BJ (cell line): ENCODE data around the gene ATF6. TPM values are rescaled to one million over a fixed set of nuclear protein-coding genes. Genes with fewer than 3 reads are reported as not detected.

Experiments used
- CTCF ChIA-PET: fragments of 350-600 bp; formaldehyde crosslinking; extraction: SDS; loops from one replicate; lab custom pipeline; 2021; ENCODE audit warnings: antibody characterized with exemption, inconsistent platforms; lab: Yijun Ruan, JAX
- POLR2A ChIA-PET: fragments of 300-600 bp; sonication (Branson Sonifier 250); formaldehyde crosslinking; extraction: SDS; loops from one replicate; lab custom pipeline; 2021; ENCODE audit warnings: antibody characterized with exemption; lab: Charles Lee
- DNase-seq: peaks from one replicate; pipeline ENCODE4 v3.0.0-alpha.2; 2011; ENCODE audit warnings: low read depth
- H3K27me3 ChIP-seq: 2 replicates; pipeline ENCODE4 v1.6.0; 2011; ENCODE audit warnings: low read length; ENCODE audit not compliant: control insufficient read depth, insufficient read depth
- H3K36me3 ChIP-seq: 2 replicates; pipeline ENCODE4 v1.5.1; 2011; ENCODE audit warnings: low read length; ENCODE audit not compliant: control insufficient read depth, insufficient read depth
- H3K4me3 ChIP-seq: 2 replicates; pipeline ENCODE4 v1.5.1; 2011; ENCODE audit warnings: low read depth, mild to moderate bottlenecking, control low read depth, low read length
- polyA plus RNA-seq: library from polyadenylated mRNA; depleted of rRNA; stranded (reverse); fragments of >200 nt; gene quantifications from 2 replicates; pipeline ENCODE4 v1.2.3, GENCODE V29; 2011
- TF ChIP-seq, protein P1 (sequence below): IDR thresholded peaks from 2 replicates; pipeline ENCODE4 v1.5.1; 2011; ENCODE audit warnings: low read depth, mild to moderate bottlenecking, control low read depth, inconsistent platforms, low read length, moderate library complexity; ENCODE audit not compliant: insufficient read depth

The ATF6 gene
- polyA plus RNA-seq, 1 experiment = 22.2 TPM

DNA sequence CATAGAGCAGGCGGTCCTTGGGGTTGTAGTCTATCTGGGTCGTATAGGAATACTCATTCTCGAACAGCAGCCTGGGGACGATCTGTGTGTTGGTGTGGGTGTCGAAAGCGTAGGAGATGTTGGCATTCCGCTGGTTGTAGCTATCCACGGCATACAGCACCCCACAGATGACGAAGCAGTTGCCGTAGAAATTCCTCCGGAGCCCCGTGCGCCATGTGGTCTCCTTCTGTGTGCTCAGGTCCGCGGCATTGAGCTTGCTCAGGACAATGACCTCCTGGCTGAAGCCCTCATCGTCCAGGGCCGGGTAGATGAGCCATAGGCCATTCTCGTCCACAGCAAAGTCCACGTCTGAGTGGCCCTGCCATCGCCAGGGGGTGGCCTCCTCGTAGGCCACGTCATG lies 217.6 kb downstream of the ATF6 start:
- TF ChIP-seq, protein P1, sequence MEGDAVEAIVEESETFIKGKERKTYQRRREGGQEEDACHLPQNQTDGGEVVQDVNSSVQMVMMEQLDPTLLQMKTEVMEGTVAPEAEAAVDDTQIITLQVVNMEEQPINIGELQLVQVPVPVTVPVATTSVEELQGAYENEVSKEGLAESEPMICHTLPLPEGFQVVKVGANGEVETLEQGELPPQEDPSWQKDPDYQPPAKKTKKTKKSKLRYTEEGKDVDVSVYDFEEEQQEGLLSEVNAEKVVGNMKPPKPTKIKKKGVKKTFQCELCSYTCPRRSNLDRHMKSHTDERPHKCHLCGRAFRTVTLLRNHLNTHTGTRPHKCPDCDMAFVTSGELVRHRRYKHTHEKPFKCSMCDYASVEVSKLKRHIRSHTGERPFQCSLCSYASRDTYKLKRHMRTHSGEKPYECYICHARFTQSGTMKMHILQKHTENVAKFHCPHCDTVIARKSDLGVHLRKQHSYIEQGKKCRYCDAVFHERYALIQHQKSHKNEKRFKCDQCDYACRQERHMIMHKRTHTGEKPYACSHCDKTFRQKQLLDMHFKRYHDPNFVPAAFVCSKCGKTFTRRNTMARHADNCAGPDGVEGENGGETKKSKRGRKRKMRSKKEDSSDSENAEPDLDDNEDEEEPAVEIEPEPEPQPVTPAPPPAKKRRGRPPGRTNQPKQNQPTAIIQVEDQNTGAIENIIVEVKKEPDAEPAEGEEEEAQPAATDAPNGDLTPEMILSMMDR = no peak
- CTCF ChIA-PET = no interaction called here

DNA sequence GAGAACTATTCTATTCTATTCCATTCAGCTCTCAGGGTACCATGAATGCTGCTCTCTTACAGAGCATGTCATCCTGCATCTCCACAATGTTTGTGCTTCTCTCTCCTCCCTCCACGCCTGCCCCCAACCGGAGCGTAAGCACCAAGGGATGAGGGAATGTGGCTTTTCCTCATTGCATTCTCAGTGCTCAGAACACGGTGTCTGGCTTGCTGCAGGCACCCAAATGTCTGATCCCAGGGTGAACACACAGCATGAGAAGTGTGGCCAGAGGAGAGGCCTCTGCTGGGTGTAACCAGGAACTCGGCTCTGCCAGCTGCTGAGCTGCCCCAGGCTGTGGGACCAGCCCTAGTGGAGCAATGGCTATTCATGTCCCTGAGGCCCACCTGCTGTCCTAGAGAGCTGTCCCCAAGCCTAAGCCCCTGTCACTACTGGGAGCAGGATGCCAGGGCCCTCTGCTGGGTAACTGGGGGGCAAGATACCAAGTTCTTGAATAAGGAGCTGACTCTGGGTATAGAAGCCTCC lies 219.2 kb downstream of the ATF6 start:
- Histone ChIP-seq H3K4me3 (no peak overlapping the region), H3K36me3 (no peaks in the 10 kb centered on the region), H3K27me3 (no peaks in the 10 kb centered on the region)
- TF ChIP-seq, protein P1 = no peak
- ChIA-PET POLR2A (no interaction called here), CTCF (no interaction called here)
- no peak for DNase-seq

More for the DNA sequence above, 217.6 kb downstream of the ATF6 start:
- no peaks in the 10 kb centered on the region for H3K27me3 ChIP-seq
- no peaks in the 10 kb centered on the region for H3K36me3 ChIP-seq
- no peak for DNase-seq
- POLR2A ChIA-PET = no interaction called here
- H3K4me3 ChIP-seq = no peak overlapping the region

- DNase-seq = no peak
Measured at GRCh38 chr1:161986328-161986727, 220.2 kb downstream of the ATF6 start.

GRCh38 chr1:161987303-161987702 lies 221.2 kb downstream of the ATF6 start:
- POLR2A ChIA-PET = no interaction called here
- CTCF ChIA-PET = interaction anchor here (0.5 to 1.3 kb wide), 2 partner anchors 122 to 199 kb away, joined by 3 to 4 read pairs; no protein-coding TSS in a partner anchor
- TF ChIP-seq, protein P1 = no peak

More at GRCh38 chr1:161986328-161986727, 220.2 kb downstream of the ATF6 start:
- POLR2A ChIA-PET = no interaction called here
- Histone ChIP-seq H3K27me3 (no peaks in the 10 kb centered on the region), H3K4me3 (no peak overlapping the region), H3K36me3 (no peaks in the 10 kb centered on the region)
- TF ChIP-seq, protein P1 = no peak
- CTCF ChIA-PET = interaction anchor here (0.9 kb wide), 1 partner anchor 14 kb away, joined by 3 read pairs; no protein-coding TSS in a partner anchor

DNA sequence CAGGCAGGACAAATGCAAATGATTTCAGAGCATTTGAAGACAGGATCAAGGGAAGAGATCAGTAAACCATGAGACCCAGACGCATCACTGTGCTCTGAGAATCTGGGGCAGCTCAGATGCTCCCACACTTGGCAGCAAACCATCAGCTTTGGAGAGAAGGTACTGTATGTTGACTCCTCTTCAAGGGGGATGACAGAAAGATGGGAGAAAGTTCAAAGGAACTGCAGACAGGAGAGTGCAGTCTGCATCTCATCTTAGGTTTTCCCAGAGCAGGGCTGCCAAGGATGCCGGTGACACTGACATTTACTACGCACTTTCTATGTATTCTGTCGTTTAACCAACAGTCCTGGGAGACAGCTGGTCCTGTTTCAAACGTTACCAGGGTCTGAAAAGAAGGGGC lies 221.8 kb downstream of the ATF6 start:
- CTCF ChIA-PET = interaction anchor here (1.3 kb wide), 1 partner anchor 123 kb away, joined by 3 read pairs; no protein-coding TSS in a partner anchor
- POLR2A ChIA-PET = no interaction called here
- Histone ChIP-seq H3K27me3 (no peaks in the 10 kb centered on the region), H3K4me3 (no peak overlapping the region), H3K36me3 (no peaks in the 10 kb centered on the region)
- TF ChIP-seq, protein P1 = no peak
- no peak for DNase-seq

More at GRCh38 chr1:161987303-161987702, 221.2 kb downstream of the ATF6 start:
- no peak for DNase-seq
- no peaks in the 10 kb centered on the region for H3K36me3 ChIP-seq
- H3K4me3 ChIP-seq = no peak overlapping the region
- no peaks in the 10 kb centered on the region for H3K27me3 ChIP-seq
